GM11168 (cell line): Measurements from ENCODE around the gene TMPRSS2.

Experiments used
- in situ Hi-C: fragments of 300-500 bp; cut with MboI; formaldehyde crosslinking; loops from one replicate; pipeline ENCODE4 v1.12.0; 2022; ENCODE audit warnings: low sequenced_read_pairs; ENCODE audit not compliant: unreplicated experiment

The TMPRSS2 gene

DNA sequence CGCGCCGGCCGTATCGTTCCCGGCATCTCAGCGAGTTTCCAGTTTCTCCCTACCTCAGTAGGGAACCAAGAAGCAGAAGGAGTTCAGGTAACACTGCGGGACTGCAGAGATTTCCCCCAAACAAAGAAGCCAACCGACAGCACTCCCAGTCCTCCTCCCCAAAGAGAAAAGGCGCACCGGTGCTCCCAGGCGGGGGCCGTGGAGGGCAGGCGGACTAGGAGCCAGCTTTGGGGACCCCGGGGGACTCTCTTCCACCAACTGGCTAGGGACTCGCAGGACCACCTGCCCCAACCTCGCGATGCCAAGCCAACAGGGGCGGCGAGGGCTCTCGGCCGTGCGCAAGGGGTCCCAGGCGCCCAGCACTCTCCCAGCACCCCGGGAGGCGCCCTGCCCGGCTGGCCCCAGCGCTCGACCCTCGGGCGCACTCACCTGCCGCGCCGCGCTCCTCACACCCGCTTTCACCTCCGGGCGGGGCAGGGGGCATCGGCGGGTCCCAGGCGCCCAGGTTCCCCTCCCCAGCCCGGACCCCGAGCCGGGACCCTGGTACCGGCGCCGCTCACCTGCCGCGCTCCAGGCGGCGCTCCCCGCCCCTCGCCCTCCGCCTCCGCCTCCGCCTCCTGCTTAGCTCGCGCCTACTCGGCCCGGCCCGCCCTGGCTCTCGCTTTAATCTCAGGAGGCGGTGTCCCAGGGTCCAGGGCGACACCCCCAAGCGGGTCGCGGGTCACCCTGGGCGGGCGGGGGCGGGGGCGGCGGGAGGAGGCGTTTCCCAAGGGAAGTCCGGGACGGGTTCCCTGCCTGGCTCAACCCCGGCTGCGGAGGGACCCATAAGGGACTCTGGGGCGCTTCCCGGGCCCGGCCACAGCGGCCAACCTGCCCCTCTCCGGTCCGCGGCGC, at the start of gene TMPRSS2:
TSS of gene TMPRSS2 (minus strand) at position 638 of the 894 bp plus-strand sequence. CDS start 10,025 bp downstream, outside the sequence.
- in situ Hi-C loops, result no loop called here

DNA sequence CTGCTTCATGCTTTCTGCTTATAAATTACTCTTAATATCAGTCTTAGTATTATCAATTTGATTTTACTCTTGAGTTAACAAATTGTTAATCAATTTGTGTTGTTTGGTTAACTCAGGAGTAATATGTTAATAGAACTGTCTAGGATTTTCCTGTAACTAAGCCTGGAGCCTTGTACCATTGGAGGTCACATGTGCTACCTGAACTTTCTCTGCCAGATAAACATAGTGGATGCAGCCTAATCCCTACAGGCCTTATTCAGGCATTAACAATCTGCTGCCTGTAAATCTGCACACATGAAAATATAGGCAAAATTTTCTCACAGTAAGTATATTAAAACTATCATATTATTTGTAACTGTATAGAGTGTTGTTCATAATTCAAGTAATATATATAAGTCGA, 47.1 kb upstream of the TMPRSS2 start:
- in situ Hi-C loops, result no loop called here

DNA sequence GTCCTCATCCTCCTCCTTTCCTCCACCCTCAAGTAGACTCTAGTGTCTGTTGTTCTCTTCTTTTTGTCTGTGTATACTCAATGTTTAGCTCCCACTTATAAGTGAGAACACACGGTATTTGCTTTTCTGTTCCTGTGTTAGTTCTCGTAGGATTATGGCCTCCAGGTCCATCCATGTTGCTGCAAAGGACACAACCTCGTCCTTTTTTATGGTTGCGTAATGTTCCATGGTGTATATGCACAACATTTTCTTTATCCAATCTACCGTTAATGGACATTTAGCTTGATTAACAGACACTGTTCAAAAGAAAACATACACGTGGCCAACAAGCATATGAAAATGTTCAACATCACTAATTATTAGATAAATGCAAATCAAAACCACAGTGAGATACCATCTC, 44.3 kb upstream of the TMPRSS2 start:
- in situ Hi-C loops, result no loop called here

DNA sequence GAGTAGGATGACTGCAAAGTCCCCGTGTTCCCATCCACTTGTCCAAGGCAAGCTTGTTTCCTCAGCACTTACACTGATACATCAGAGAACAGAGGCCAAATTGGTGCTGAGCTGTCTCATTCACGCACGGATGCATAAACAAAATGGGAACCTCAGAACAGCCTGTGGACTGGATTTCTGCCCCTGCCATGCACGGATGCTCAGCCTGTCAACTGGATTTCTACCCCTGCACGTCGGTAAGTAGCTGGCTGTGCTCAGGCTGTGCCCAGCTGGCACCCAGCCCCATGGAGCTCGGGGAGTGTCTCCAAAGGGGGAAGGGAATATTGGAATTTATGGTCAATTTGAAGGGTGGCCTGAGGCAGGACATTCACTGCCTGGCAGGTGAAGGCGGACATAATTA, 40.8 kb upstream of the TMPRSS2 start:
- in situ Hi-C loops, result no loop called here

DNA sequence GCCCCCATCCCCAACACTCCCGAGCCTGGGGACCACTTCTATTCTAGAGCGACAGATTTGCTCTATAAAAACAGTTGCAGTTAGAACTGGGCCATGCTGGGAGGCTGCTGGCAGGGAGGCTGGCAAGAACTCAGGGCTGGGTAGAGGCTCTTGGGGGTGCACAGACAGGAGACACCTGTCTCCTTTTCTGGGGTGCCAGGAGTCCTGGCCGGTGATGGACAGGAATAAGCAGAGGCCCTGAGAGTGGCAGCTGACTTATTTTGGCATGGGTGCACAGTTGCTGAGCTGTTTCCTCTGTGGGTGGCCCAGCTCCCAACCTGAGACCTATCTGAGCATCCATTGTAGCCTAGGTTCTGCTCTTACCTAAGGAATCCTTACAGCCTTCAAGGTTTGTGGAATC, 39.2 kb upstream of the TMPRSS2 start:
- in situ Hi-C loops, result no loop called here

DNA sequence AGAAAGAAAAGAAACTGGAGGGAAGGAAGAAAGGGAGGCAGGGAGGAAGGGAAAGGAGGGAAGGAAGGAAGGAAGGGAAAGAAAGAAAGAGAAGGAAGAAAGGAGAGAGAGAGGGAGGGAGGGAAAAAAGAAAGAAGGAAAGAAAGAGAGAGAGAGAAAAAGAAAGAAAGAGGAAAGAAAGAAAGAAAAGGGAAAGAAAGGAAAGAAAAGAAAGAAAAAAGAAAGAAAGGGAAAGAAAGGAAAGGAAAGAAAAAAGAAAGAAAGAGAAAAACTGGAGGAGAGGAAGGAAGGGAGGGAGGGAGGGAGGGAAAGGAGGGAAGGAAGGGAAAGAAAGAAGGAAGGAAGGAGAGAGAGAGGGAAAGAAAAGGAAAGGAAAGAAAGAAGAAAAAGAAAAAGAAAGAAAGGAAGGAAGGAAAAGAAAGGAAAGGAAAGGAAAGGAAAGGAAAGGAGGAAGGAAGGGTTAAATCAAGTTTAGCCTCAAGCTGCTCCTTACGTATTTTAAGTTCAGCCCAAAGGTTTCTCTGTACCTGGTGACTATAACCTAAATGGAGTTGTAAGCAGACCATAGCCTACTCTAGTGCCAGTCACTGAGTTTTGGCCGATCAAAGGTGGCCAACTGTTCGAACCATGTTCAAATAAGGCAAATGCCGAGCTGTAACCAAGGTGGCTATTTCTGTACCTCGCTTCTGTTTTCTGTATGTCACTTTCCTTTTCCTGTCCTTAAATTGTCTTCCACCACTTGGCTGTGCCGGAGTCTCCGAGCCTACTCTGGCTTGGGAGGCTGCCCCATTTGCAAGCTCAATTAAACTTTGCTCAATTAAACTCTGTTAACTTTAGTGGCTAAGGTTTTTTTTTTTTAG, 37.8 kb upstream of the TMPRSS2 start:
- in situ Hi-C loops, result no loop called here

DNA sequence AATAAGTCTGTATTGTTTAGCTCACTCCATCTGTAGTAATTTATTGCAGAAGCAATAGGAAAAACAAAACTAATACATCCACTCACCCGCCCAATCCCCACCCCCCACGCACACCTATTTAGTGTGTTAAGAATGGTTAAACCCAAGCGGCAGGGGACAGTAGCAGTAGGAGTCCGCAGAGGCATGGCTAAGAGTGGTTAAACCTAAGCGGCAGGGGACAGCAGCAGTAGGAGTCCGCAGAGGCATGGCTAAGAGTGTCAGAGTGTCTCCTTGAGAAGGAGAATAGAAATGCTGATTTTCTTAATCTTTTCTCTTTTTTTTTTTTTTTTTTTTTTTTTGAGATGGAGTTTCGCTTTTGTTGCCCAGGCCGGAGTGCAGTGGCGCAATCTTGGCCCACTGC, 34.8 kb upstream of the TMPRSS2 start:
- in situ Hi-C loops, result no loop called here

DNA sequence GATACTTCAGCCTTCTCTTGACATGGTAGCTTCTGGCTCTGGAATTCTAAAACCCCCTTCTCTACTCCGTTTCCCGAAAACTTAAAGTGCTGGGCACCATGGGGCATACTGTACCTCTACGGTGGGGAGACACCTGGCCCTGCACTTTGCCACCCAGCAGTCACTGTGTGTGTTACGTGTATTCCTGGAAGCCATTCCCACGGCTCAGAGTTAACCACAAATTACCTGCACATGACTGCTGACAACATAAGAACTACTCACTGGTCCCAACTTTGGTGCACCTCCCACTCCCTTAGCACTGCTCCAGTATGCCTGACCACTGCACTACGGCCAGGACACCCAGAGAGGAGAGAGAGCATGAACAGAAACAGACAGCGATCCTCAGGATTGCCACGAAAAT, 29.4 kb upstream of the TMPRSS2 start:
- in situ Hi-C loops, result no loop called here

DNA sequence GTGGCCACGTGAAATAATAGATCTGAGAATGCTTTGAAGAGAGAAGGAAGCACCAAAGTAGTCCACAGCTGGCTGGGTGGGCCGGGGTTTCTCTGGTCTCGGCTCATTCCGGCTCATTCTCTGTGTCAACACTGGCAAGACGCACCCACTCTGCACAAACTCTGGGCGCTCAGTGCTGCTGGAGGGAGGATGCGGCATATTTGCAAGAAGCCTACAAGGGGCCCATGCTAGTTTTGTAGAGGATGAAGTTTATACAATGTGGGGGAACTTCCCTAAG, 28.8 kb upstream of the TMPRSS2 start:
- in situ Hi-C loops, result no loop called here

DNA sequence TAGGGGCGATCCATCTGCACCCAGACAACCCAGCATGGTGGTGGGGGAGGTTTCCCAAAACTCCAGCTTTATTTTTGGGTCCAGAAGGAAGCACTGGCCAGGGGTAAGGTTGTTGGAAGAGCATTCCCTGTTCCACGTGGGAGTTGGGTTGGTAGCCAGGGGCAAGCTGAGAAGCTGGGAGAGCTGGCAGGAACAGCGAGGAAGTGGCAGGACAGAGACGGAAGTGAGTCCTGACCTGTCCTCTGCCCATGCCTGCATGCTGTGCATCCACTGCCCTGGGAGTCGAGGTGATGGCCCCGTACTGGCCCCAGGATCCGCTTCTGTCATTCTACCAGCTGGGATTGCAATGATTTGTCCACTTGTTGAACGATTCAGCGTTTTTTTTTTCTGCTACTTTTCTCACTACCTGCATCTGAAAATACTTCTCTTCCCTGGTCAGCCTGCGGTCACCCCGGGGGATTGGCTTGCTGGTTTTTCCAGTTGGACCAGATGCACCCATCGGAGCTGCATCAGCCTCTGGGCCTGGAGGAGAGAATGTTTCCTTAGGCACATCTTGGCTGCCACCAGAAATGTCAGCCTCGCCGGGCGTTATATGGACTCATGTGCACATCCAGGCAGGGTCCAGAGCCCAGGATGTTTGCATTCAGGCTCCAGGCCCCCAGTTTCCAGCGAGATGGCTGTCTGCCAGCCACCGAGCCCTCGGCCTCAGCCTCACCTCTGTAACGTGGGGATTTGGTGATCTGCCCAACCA, 28.3 kb upstream of the TMPRSS2 start:
- in situ Hi-C loops, result no loop called here

DNA sequence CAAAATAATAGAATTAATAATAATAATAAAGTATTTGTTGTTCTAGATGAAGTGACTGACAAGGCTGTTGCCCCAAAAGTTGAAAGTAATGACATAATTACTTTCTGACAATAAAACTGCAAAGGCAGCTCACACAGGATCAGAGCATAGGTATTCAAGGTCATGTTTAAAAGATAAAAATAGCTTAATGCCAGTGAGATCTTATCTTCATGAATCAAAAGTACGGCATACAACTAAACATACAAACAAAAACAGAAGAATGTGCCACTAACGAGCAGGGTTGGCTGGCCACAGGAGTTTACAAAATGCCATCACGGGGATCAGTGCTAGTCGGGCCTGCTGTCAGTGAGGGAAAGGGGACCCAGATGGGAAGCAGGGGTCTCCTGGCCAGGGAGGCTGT, 22.4 kb upstream of the TMPRSS2 start:
- in situ Hi-C loops, result no loop called here

DNA sequence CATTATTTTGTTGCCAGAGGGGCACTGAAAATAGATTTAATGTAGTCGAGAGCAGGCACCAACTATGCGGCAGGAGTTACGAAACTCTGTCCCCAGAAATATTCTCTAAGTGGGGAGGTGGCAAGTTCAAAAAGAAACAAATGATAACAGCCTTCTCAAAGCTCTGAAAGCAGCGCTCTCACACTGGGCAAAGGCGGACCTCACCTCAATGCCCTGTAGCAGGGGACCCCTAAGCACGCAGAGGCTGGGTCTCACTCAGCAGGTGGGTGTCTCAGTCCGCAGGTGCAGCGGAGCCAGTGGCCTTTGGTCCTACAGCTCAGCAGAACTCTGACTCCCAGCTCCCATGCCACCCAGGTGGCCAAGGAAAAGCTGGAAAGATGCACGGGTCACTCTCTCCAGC, 21.8 kb upstream of the TMPRSS2 start:
- in situ Hi-C loops, result no loop called here

DNA sequence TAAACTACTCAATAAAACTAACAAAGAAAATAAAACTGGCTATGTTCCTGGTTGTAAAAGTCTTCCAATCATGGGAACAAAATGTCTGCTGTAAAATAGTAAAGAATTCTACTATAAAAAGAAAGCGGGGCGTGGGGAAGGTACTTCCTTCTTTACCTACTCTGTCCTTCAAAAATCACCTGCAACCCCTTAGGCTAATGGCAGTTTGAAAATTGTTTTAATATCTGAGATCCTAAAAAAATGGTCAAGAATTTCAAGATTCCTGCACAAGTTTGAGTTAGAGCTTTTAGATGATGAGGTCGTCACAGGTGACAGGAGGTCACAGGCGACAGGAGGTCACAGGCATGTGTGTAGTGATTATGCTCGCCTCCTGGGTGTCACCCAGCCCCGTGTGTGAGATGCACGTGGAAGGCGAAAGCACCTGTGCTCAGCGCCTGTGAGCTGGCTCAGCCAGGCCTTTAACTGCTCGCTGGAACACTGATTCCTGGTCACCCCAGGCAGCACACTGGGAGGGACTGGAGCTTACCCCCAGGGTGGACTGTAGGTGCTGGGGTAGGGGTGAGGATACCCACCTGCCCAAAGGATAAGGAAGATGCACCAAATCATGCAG, 18.6 kb upstream of the TMPRSS2 start:
- in situ Hi-C loops, result no loop called here

DNA sequence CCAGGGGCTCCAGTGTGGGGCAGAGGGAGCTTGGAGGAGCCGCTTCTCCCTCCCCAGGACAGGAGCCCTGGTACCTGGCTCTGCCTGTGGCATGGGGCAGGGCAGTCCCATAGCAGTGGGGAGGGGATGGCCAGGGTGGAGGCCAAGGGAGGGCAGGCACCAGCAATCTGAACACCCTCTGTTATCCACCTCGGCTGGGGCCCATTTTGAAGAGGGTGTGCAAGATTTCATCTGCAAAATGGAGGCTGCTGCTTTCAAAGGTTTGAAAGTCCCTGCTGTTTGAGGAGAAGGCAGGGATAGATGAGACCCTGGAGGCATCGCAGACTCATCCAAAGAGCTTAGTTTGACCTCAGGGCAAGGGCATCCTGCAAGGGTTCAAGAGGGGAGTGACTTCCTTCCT, 15.2 kb upstream of the TMPRSS2 start:
- in situ Hi-C loops, result no loop called here

DNA sequence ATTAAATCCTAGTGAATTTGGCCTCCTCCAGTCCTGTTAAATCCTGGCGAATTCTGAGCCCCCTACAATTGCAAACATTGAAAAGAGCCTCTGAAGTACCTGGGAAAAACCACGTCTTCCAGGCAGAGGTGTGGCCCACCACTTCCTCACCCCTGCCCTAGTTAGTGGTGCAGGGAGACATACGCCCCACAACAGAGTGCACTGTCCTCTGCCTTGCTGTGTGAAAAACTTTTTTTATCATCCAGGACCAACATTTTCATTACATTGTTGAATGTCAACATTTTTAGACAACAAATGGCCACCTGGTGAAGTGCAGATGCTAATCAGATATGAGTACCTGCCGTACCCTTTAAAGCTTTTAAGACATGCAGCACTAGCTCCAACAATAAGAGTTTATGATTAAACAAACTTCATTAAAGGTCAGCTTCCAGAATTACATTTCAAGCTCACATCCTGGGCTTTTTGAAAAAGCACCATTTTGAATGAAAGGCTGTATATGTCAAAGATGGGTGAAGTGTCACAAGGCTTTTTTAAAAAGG, 13.6 kb upstream of the TMPRSS2 start:
- in situ Hi-C loops, result no loop called here

DNA sequence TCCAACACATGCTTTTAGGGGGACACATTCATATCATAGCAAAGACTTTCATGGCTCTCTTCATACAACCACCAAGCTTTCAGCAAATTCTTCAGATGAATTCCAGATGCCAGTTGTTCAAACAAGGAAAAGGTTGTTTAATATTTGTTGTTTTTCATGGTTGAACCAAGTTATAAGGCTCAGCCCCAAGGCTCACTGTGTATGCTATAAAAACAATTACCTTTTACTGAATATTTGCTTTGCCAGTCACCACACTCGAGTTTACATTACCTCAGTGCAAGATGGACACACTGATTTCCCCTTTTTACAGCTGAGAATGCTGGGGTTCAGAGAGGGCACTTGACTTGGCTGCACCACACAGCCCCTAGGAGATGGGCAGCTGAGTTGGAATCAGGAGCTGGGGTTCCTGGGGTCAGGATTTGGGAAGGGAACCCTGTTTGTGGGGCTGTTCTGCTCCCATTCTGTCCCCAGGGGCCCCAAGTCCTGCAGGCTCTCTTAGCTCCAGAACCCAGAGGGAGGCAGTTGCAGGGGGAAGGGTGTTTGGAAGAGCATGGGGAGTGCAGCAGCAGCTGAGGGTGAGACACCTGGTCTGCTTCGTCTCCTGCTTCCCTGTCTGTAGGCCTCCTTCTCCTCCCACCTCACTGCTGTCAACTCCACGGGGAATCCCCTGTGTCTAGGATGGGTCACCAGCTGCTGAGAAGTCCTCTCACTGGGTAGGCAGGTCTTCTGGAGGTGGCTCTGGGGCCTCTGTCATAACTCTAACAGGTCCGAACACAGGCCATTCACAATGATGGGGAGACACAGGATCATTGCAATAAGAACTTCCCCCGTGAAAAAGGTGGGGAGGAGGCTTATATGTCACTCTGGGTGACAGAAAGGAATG, 12.8 kb upstream of the TMPRSS2 start:
- in situ Hi-C loops, result no loop called here

DNA sequence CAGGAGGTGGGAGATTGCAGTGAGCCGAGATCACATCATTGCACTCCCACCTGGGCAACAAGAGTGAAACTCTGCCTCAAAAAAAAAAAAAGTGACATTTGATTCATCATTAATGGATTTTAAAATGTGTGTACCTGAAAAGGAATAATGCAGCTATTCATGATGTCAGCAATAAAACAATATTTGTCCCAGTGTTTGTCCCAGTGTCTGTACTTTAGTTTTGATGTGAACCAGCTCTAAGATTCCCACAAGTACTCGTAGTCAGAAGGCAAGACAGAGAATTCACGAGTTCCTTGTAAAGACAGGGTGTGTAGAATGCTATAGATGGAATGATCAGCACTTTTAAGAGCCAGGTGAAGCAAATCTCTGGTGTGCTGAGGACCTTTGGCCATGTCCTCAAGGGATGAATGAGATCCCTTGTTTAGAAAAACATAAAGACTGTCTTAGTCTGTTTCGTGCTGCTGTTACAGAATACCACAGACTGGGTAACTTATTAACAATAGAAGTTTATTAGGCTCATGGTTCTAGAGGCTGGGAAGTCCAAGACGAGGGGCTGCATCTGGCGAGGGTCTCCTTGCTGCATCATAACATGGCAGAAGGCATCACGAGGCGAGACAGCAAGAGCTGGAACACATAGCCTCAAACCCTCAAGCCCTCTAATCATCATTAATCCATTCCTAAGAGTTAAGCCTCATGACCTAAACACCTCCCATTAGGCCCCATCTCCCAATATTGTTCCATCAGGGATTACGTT, 12.0 kb upstream of the TMPRSS2 start:
- in situ Hi-C loops, result no loop called here

DNA sequence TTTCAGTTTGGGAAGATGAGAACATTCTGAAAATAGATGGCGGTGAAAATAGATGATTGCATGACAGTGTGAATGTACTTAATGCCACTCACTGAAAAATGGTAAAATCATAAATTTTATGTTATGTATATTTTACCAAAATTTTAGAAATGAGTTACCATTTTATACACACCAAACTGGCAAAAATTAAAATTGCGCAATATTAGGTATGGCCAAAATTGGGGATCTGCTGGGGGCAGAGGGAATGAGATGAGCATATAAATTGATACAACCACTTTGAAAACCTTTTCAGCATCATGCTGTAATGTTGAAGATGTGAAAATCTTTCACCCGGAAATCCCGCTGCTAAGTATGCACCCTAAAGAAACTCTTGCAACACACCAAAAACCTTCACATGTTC, 10.8 kb upstream of the TMPRSS2 start:
- in situ Hi-C loops, result no loop called here

DNA sequence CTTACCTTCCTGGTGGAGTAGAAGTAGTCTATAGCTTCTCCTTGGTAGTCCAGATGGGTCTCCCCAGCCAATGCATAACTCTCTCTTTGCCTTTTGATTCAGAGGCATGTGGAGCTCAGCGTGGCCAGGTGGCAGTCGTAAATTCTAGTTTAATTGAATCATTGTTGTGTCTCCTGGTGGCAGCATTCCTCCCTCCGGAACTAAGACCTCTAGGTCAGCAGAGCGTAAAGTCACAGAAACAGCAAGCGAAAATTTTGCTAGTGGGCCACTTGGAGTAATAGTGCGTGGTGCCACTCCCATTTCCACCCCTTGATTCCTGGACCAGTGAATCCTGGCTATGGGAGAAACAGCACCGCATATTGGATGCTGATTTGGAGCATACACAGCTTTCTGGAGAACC, 3.9 kb upstream of the TMPRSS2 start:
- in situ Hi-C loops, result no loop called here
